ENCODE results near the gene FSTL3. TPM values are rescaled to one million over a fixed set of nuclear protein-coding genes. Genes with fewer than 3 reads are reported as not detected.
"Not testable (repeated sequence)": the region's sequence is repeated elsewhere in the genome, so short reads cannot be mapped to it uniquely, and the experiment has no call there.

The FSTL3 gene
- total RNA-seq, 1 donor, result 52.1 TPM

- Histone ChIP-seq H4K20me1 (ENCODE audit: insufficient read depth, low read length) (peaks cover 23% of the 10 kb centered on the region), H3K4me3 (ENCODE audit: insufficient read depth, low read length) (peak overlapping the region; percentile 60), H3K27ac (ENCODE audit: low read depth, low read length) (no peak overlapping the region), H3K9me3 (ENCODE audit: low read depth, low read length) (no peaks in the 10 kb centered on the region), H3K4me2 (ENCODE audit: insufficient read depth, low read length) (peak overlapping the region; percentile 84), H2AFZ (ENCODE audit: low read length) (peak overlapping the region; percentile 98), H3K27me3 (ENCODE audit: insufficient read depth, low read length) (no peaks in the 10 kb centered on the region), H3K36me3 (ENCODE audit: insufficient read depth, low read length) (no peaks in the 10 kb centered on the region), H3K4me1 (ENCODE audit: insufficient read depth, low read length) (peaks cover 23% of the 10 kb centered on the region), H3K79me2 (ENCODE audit: insufficient read depth, low read length) (peaks cover 30% of the 10 kb centered on the region)
- TF ChIP-seq, protein P1, sequence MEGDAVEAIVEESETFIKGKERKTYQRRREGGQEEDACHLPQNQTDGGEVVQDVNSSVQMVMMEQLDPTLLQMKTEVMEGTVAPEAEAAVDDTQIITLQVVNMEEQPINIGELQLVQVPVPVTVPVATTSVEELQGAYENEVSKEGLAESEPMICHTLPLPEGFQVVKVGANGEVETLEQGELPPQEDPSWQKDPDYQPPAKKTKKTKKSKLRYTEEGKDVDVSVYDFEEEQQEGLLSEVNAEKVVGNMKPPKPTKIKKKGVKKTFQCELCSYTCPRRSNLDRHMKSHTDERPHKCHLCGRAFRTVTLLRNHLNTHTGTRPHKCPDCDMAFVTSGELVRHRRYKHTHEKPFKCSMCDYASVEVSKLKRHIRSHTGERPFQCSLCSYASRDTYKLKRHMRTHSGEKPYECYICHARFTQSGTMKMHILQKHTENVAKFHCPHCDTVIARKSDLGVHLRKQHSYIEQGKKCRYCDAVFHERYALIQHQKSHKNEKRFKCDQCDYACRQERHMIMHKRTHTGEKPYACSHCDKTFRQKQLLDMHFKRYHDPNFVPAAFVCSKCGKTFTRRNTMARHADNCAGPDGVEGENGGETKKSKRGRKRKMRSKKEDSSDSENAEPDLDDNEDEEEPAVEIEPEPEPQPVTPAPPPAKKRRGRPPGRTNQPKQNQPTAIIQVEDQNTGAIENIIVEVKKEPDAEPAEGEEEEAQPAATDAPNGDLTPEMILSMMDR (IDR thresholded peaks at IDR 0.05; ENCODE audit: extremely low read depth, low read depth, low read length), result peak; percentile 81
- DNase-seq (ENCODE audit: insufficient read length, low spot score, missing footprints), result peak; percentile 99
Observed at GRCh38 chr19:664913-665443, 11.2 kb upstream of the FSTL3 start.

GRCh38 chr19:666985-667573 is 9.1 kb upstream of the FSTL3 start:
- DNase-seq (ENCODE audit: insufficient read length, low spot score, missing footprints); H4K20me1 ChIP-seq (ENCODE audit: insufficient read depth, low read length); H3K36me3 ChIP-seq (ENCODE audit: insufficient read depth, low read length); H3K4me3 ChIP-seq (ENCODE audit: insufficient read depth, low read length); H2AFZ ChIP-seq (ENCODE audit: low read length); H3K4me1 ChIP-seq (ENCODE audit: insufficient read depth, low read length); H3K9me3 ChIP-seq (ENCODE audit: low read depth, low read length); H3K27me3 ChIP-seq (ENCODE audit: insufficient read depth, low read length); H3K27ac ChIP-seq (ENCODE audit: low read depth, low read length); H3K79me2 ChIP-seq (ENCODE audit: insufficient read depth, low read length); H3K4me2 ChIP-seq (ENCODE audit: insufficient read depth, low read length): not testable (repeated sequence)

- not testable (repeated sequence) for H3K4me2 ChIP-seq (ENCODE audit: insufficient read depth, low read length)
Observed at GRCh38 chr19:668675-669434, 7.3 kb upstream of the FSTL3 start.

GRCh38 chr19:670609-671075 is 5.5 kb upstream of the FSTL3 start:
- no peaks in the 10 kb centered on the region for H3K9me3 ChIP-seq (ENCODE audit: low read depth, low read length)
- H3K4me1 ChIP-seq (ENCODE audit: insufficient read depth, low read length), result no peaks in the 10 kb centered on the region
- no peak overlapping the region for H2AFZ ChIP-seq (ENCODE audit: low read length)
- TF ChIP-seq, protein P1 (IDR thresholded peaks at IDR 0.05; ENCODE audit: extremely low read depth, low read depth, low read length), result no peak
- H3K4me3 ChIP-seq (ENCODE audit: insufficient read depth, low read length), result no peak overlapping the region
- no peaks in the 10 kb centered on the region for H4K20me1 ChIP-seq (ENCODE audit: insufficient read depth, low read length)
- no peaks in the 10 kb centered on the region for H3K27me3 ChIP-seq (ENCODE audit: insufficient read depth, low read length)
- no peak overlapping the region for H3K27ac ChIP-seq (ENCODE audit: low read depth, low read length)
- DNase-seq (ENCODE audit: insufficient read length, low spot score, missing footprints), result peak; percentile 88
- no peaks in the 10 kb centered on the region for H3K36me3 ChIP-seq (ENCODE audit: insufficient read depth, low read length)
- no peak overlapping the region for H3K4me2 ChIP-seq (ENCODE audit: insufficient read depth, low read length)
- no peaks in the 10 kb centered on the region for H3K79me2 ChIP-seq (ENCODE audit: insufficient read depth, low read length)

More at GRCh38 chr19:668675-669434, 7.3 kb upstream of the FSTL3 start:
- not testable (repeated sequence) for H2AFZ ChIP-seq (ENCODE audit: low read length); H3K4me3 ChIP-seq (ENCODE audit: insufficient read depth, low read length); H3K36me3 ChIP-seq (ENCODE audit: insufficient read depth, low read length); H3K9me3 ChIP-seq (ENCODE audit: low read depth, low read length); H3K27me3 ChIP-seq (ENCODE audit: insufficient read depth, low read length); H3K79me2 ChIP-seq (ENCODE audit: insufficient read depth, low read length); DNase-seq (ENCODE audit: insufficient read length, low spot score, missing footprints); H3K27ac ChIP-seq (ENCODE audit: low read depth, low read length); H3K4me1 ChIP-seq (ENCODE audit: insufficient read depth, low read length); H4K20me1 ChIP-seq (ENCODE audit: insufficient read depth, low read length)

Data from osteoblast (primary cell).